Glutamatergic neuron (in vitro differentiated cells): ENCODE measurements around the gene CCDC134. TPM values are rescaled to one million over a fixed set of nuclear protein-coding genes. Genes with fewer than 3 reads are reported as not detected.

Source experiments
- DNase-seq: peaks from one replicate; pipeline ENCODE4 v3.0.0; 2022
- H3K27ac Mint-ChIP-seq: one replicate; pipeline ENCODE4 v1.8.0; 2020; ENCODE audit warnings: mild to moderate bottlenecking, mixed read lengths, inconsistent platforms; ENCODE audit not compliant: unreplicated experiment
- H3K27me3 Mint-ChIP-seq: one replicate; pipeline ENCODE4 v1.8.0; 2020; ENCODE audit warnings: mild to moderate bottlenecking, moderate library complexity, mixed read lengths, inconsistent platforms; ENCODE audit not compliant: unreplicated experiment
- H3K36me3 Mint-ChIP-seq: one replicate; pipeline ENCODE4 v1.8.0; 2020; ENCODE audit warnings: mild to moderate bottlenecking, mixed read lengths, inconsistent platforms; ENCODE audit not compliant: unreplicated experiment
- H3K4me1 Mint-ChIP-seq: one replicate; pipeline ENCODE4 v1.8.0; 2020; ENCODE audit warnings: mild to moderate bottlenecking, low read depth, mixed read lengths, inconsistent platforms; ENCODE audit not compliant: unreplicated experiment
- H3K4me3 Mint-ChIP-seq: one replicate; pipeline ENCODE4 v1.8.0; 2020; ENCODE audit warnings: mild to moderate bottlenecking, mixed read lengths, inconsistent platforms; ENCODE audit not compliant: unreplicated experiment
- H3K9me3 Mint-ChIP-seq: one replicate; pipeline ENCODE4 v1.8.0; 2020; ENCODE audit warnings: mild to moderate bottlenecking, moderate library complexity, mixed read lengths, inconsistent platforms; ENCODE audit not compliant: unreplicated experiment
- total RNA-seq: library from RNA; stranded (reverse); fragmentation: NEBNext Ultra II Directional; extraction: Animal tissue kit (Norgen Biotek cat#: 25700); gene quantifications from one replicate; pipeline ENCODE4 v1.2.1, GENCODE V29; 2021; ENCODE audit not compliant: unreplicated experiment
- TF ChIP-seq, protein P1 (sequence below): fragments of 200-600 bp; sonication (generic); IDR thresholded peaks from one replicate; pipeline ENCODE4 v1.5.0; 2021; ENCODE audit not compliant: partially characterized antibody, unreplicated experiment

CCDC134 gene
- total RNA-seq, 1 donor from 2014 or later = 9.4 TPM

DNA sequence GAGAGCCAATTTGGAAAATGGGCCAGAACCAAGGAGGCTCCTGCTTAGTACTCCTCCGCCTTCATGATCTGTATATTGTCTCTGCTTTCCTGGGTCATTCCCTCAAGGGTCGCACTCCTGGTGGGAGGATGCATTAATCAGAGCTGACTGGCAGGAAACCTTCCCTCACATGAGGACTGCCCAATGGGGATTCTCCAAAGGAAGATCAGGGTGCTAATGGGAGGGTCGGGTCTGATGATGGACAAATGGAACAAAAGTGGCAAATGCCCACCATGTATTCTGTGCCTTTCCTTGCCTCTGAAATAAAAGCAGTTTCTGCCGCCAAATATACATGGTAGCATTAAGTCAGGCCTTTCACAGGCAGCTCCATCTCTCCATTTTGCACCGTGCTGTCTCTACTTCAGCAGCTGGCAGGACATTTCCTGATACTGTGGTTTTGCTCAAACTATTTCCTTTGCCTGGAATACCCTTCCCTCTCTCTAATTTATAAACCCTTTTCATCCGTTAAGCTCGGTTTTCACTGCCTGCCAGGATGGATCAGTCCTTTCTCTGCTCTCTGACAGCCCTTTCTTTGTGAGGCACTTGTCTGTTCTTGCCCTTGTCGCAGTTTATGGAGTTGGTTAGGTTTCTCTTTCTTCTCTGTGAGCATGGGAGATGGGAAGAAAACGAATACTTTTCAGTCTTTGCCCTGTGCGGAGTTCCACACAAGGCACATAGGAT lies 45.9 kb downstream of the CCDC134 start:
- Mint-ChIP-seq H3K9me3 (no peaks in the 10 kb centered on the region), H3K4me1 (peaks cover 27% of the 10 kb centered on the region), H3K36me3 (no peaks in the 10 kb centered on the region), H3K4me3 (peak overlapping the region; percentile 16), H3K27ac (peak overlapping the region; percentile 72), H3K27me3 (no peaks in the 10 kb centered on the region)
- DNase-seq = no peak
- TF ChIP-seq, protein P1, sequence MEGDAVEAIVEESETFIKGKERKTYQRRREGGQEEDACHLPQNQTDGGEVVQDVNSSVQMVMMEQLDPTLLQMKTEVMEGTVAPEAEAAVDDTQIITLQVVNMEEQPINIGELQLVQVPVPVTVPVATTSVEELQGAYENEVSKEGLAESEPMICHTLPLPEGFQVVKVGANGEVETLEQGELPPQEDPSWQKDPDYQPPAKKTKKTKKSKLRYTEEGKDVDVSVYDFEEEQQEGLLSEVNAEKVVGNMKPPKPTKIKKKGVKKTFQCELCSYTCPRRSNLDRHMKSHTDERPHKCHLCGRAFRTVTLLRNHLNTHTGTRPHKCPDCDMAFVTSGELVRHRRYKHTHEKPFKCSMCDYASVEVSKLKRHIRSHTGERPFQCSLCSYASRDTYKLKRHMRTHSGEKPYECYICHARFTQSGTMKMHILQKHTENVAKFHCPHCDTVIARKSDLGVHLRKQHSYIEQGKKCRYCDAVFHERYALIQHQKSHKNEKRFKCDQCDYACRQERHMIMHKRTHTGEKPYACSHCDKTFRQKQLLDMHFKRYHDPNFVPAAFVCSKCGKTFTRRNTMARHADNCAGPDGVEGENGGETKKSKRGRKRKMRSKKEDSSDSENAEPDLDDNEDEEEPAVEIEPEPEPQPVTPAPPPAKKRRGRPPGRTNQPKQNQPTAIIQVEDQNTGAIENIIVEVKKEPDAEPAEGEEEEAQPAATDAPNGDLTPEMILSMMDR = no peak

DNA sequence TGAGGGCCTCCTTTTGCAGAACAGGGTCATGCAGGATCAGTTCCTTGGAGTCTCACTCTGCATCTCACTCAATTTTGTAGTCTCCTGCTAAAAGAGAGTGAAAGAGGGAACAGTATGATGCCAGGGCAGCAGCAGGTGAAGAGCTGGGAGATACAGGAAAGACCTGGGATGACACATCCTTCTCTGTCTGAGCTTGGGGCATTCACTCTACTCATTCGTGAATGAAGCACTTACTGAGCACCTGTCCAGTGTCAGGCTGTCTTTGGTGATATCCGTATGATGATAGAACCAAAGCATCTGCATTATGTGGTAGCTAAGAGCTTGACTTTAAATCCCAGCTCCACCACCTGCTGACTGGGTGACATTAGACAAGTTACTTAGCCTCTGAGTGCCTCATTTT lies 46.8 kb downstream of the CCDC134 start:
- Mint-ChIP-seq H3K4me1 (peaks cover 27% of the 10 kb centered on the region), H3K27me3 (no peaks in the 10 kb centered on the region), H3K36me3 (no peaks in the 10 kb centered on the region), H3K27ac (peak overlapping the region; percentile 45), H3K4me3 (peak overlapping the region; percentile 15), H3K9me3 (no peaks in the 10 kb centered on the region)
- no peak for DNase-seq
- TF ChIP-seq, protein P1 = no peak

DNA sequence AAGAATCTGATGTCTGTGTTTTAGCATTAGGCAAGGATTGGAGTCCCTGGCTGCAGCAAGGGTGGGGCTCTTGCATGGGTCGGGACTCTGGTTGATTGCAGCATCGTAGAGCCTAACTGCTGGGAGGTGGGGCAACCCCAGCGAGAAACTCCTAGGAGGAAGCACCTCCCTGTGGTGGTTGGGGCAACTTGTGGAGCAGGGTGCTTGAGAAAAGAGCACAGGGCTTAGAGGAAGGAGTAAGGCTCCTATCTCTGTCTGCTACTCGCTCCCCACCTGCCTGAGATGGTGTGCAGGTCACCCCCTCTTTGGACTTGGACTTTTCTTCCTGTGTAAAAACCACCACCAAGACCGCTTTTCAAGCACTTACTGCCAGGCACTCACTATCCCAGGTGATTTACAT lies 48.0 kb downstream of the CCDC134 start:
- Mint-ChIP-seq H3K27ac (no peak overlapping the region), H3K4me1 (peaks cover 30% of the 10 kb centered on the region), H3K9me3 (no peaks in the 10 kb centered on the region), H3K27me3 (no peaks in the 10 kb centered on the region), H3K4me3 (no peak overlapping the region), H3K36me3 (no peaks in the 10 kb centered on the region)
- no peak for DNase-seq
- TF ChIP-seq, protein P1 = no peak

DNA sequence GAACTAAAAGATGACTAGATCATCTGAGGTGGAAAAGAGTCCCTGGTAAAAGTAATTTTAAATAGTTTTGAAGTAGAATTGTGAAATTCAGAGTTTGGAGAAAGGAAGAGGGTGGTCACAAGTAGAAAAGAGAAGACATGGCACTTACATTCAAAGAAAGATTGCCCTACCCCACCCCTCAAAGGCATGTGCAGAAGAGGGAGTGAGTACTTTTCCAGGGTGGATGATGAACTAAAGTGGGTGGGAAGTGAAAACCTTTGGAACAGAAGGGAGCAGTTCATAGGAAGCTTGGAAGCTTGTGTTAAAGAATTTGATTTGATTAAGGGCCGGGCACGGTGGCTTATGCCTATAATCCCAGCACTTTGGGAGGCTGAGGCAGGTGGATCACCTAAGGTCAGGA lies 56.0 kb downstream of the CCDC134 start:
- Mint-ChIP-seq H3K4me1 (peaks cover 15% of the 10 kb centered on the region), H3K27ac (no peak overlapping the region), H3K9me3 (peaks cover 5% of the 10 kb centered on the region), H3K27me3 (peaks cover 1% of the 10 kb centered on the region), H3K36me3 (no peaks in the 10 kb centered on the region), H3K4me3 (peak overlapping the region; percentile 3)
- TF ChIP-seq, protein P1 = no peak
- no peak for DNase-seq

DNA sequence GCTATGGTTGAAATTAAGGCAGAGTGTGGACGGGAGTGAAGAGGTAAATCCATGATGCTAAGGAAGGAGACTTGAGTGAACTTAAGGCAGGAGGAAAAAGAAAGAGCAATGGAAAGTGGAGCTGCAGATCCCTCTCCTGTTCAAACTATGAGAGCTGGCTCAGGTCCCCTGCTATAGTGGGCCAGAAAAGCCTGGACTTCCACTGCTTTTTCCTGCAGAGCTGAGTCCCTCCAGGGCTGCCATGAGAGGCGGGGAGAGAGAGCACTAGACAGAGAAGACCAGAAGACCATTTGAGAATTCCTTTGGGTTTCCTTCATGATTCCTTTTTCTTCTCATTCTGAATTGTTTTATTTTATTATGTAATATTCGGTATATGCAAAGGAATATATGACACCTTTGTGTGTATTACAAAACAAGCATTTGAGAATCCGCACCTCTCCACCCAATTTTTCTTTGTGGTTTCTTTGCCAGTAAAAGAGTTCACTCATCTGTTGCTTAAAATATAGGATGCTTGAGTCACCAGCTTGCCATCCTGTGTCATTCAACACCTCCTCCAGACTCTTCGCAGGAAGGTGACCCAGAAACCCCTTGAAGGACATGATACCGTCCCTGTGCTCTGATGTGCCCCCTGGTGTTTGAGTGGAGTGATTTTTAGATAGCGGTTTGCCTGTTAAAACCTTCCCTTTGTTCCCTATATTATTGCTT lies 56.8 kb downstream of the CCDC134 start:
- H3K27me3 Mint-ChIP-seq = peaks cover 1% of the 10 kb centered on the region
- peak overlapping the region; percentile 81 for H3K27ac Mint-ChIP-seq
- no peaks in the 10 kb centered on the region for H3K36me3 Mint-ChIP-seq
- peaks cover 18% of the 10 kb centered on the region for H3K4me1 Mint-ChIP-seq
- H3K4me3 Mint-ChIP-seq = no peak overlapping the region
- TF ChIP-seq, protein P1 = peak; percentile 69
- DNase-seq = peak; percentile 50
- H3K9me3 Mint-ChIP-seq = peaks cover 5% of the 10 kb centered on the region
